Mesendoderm (in vitro differentiated cells): ENCODE measurements around the gene GRIN2C.

ENCODE experiments used
- DNase-seq: peaks from one replicate; pipeline ENCODE4 v3.0.0; 2013
- H2AK5ac ChIP-seq: 2 replicates; pipeline ENCODE4 v1.6.1; 2013; ENCODE audit warnings: low read length, inconsistent platforms
- H2BK120ac ChIP-seq: 2 replicates; pipeline ENCODE4 v1.6.1; 2013; ENCODE audit warnings: low read depth, mild to moderate bottlenecking, low read length, moderate library complexity, mixed read lengths
- H2BK15ac ChIP-seq: replicated peaks from 2 replicates; pipeline ENCODE4 v1.6.1; 2013; ENCODE audit warnings: low read depth, mild to moderate bottlenecking, moderate library complexity
- H2BK5ac ChIP-seq: 2 replicates; pipeline ENCODE4 v1.6.1; 2013; ENCODE audit warnings: low read length, inconsistent platforms
- H3K18ac ChIP-seq: 2 replicates; pipeline ENCODE4 v1.6.1; 2013; ENCODE audit warnings: mild to moderate bottlenecking, low read length, mixed read lengths
- H3K23ac ChIP-seq: one replicate; pipeline ENCODE4 v1.6.1; 2013; ENCODE audit warnings: low read length
- H3K27ac ChIP-seq: 2 replicates; pipeline ENCODE4 v1.5.1; 2013; ENCODE audit warnings: low read depth, mild to moderate bottlenecking, inconsistent platforms, low read length, moderate library complexity
- H3K27me3 ChIP-seq: 2 replicates; pipeline ENCODE4 v1.6.1; 2013; ENCODE audit warnings: low read length, control low read depth, mild to moderate bottlenecking, inconsistent platforms; ENCODE audit not compliant: insufficient read depth, poor library complexity
- H3K36me3 ChIP-seq: 2 replicates; pipeline ENCODE4 v1.6.1; 2013; ENCODE audit warnings: low read length, inconsistent platforms; ENCODE audit not compliant: control insufficient read depth, insufficient read depth
- H3K4ac ChIP-seq: one replicate; pipeline ENCODE4 v1.6.1; 2013; ENCODE audit warnings: low read depth, mild to moderate bottlenecking, low read length, moderate library complexity
- H3K4me1 ChIP-seq: 2 replicates; pipeline ENCODE4 v1.6.1; 2013; ENCODE audit warnings: low read depth, low read length, inconsistent platforms; ENCODE audit not compliant: control insufficient read depth
- H3K4me2 ChIP-seq: 2 replicates; pipeline ENCODE4 v1.6.1; 2013; ENCODE audit warnings: low read length
- H3K4me3 ChIP-seq: 2 replicates; pipeline ENCODE4 v1.5.1; 2013; ENCODE audit warnings: mild to moderate bottlenecking, low read length
- H3K56ac ChIP-seq: one replicate; pipeline ENCODE4 v1.6.1; 2013; ENCODE audit warnings: low read length
- H3K79me1 ChIP-seq: 2 replicates; pipeline ENCODE4 v1.6.1; 2013; ENCODE audit warnings: low read length, inconsistent platforms
- H3K79me2 ChIP-seq: 2 replicates; pipeline ENCODE4 v1.6.1; 2013; ENCODE audit warnings: mild to moderate bottlenecking, low read length; ENCODE audit not compliant: control insufficient read depth, insufficient read depth
- H3K9ac ChIP-seq: 2 replicates; pipeline ENCODE4 v1.6.1; 2013; ENCODE audit warnings: low read length, inconsistent platforms
- H4K5ac ChIP-seq: one replicate; pipeline ENCODE4 v1.6.1; 2013; ENCODE audit warnings: low read length
- H4K8ac ChIP-seq: one replicate; pipeline ENCODE4 v1.6.1; 2013; ENCODE audit warnings: low read depth, mild to moderate bottlenecking, control low read depth, low read length, moderate library complexity
- WGBS: extraction: QIAGEN DNeasy Blood & Tissue Kit; methylation state at CpG from one replicate; pipeline ENCODE4 v1.1.7; 2013; ENCODE audit warnings: low lambda C conversion rate, missing lambda C conversion rate; ENCODE audit not compliant: insufficient coverage; ENCODE audit errors: extremely low coverage; 5-methylcytosine and 5-hydroxymethylcytosine counted together

The GRIN2C gene

DNA sequence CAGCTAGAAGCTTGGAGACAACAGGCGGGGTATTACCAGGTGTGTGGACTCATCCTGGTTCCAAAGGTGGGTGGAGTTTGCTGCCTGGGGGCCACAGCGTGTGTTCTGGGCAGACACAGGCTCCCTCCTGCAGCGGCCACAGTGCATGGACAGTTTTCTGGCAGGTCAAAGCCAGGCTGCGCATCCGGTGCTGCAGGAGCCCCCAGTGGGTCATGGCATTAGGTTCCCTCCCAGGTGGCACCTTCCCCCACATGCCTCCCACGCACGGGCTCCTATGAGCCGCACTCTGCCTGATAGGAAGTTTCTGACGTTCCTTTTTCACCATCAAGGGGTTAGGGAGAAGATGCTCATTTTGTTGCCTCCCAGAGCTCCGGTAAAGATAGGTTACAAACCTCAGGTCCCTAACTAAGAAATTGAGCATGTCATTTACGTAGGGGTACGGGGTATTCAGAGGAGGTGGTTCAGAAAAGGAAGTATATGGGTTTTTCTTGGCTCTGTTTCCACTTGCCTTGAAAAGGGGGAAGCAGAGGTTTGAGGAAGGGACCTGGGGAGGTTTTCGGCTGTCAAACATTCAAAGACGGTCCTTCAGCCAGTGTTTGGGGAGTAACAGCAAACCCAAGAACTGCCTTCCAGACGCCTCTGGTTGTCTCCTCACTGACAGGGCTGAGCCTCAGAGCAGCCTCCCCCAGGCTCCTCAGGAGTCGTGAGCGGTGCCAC, 50.8 kb downstream of the GRIN2C start:
- Histone ChIP-seq H2AK5ac (no peak overlapping the region), H3K9ac (no peak overlapping the region), H3K36me3 (no peaks in the 10 kb centered on the region), H4K8ac (no peak overlapping the region), H2BK5ac (no peak overlapping the region), H3K4me2 (no peak overlapping the region), H3K18ac (no peak overlapping the region), H3K27me3 (no peaks in the 10 kb centered on the region), H3K23ac (no peak overlapping the region), H2BK15ac (no peak overlapping the region), H3K4me1 (no peaks in the 10 kb centered on the region), H4K5ac (no peak overlapping the region), H2BK120ac (no peak overlapping the region), H3K27ac (no peak overlapping the region), H3K4me3 (no peak overlapping the region), H3K56ac (no peak overlapping the region), H3K79me1 (no peaks in the 10 kb centered on the region), H3K4ac (no peak overlapping the region), H3K79me2 (no peaks in the 10 kb centered on the region)
- DNase-seq, result no peak
- WGBS, result no CpG with 5 or more reads among the region's 17 CpGs

DNA sequence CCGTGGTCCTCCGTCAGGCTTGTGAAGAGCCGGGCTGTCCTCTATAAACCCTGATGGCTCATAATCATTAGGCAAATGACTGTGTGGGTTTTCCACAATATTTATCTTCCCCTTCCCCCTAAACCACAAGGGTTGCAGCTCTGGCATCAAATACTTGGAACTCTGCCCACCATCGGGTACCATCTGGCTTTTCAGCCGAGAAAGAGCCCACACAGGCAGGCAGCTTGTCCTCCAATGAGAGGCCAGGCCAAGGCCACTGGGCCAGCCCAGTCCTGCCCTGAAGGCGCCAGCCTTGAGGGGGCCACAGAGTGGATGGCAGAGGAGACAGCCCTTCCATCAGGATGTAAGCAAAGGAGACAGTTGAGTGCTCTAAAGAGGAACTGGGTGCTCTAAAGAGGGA, 51.8 kb downstream of the GRIN2C start:
- WGBS, result no CpG with 5 or more reads among the region's 6 CpGs
- no peak overlapping the region for H2BK5ac ChIP-seq
- H2AK5ac ChIP-seq, result no peak overlapping the region
- H3K27me3 ChIP-seq, result no peaks in the 10 kb centered on the region
- H3K56ac ChIP-seq, result no peak overlapping the region
- no peaks in the 10 kb centered on the region for H3K4me1 ChIP-seq
- no peak overlapping the region for H3K4me3 ChIP-seq
- no peak overlapping the region for H3K4me2 ChIP-seq
- DNase-seq, result no peak
- no peak overlapping the region for H3K9ac ChIP-seq
- no peaks in the 10 kb centered on the region for H3K36me3 ChIP-seq
- no peak overlapping the region for H3K23ac ChIP-seq
- no peak overlapping the region for H3K4ac ChIP-seq
- H4K8ac ChIP-seq, result no peak overlapping the region
- H3K79me2 ChIP-seq, result no peaks in the 10 kb centered on the region
- no peak overlapping the region for H2BK15ac ChIP-seq
- no peak overlapping the region for H4K5ac ChIP-seq
- H3K27ac ChIP-seq, result no peak overlapping the region
- no peak overlapping the region for H3K18ac ChIP-seq
- no peak overlapping the region for H2BK120ac ChIP-seq
- H3K79me1 ChIP-seq, result no peaks in the 10 kb centered on the region

DNA sequence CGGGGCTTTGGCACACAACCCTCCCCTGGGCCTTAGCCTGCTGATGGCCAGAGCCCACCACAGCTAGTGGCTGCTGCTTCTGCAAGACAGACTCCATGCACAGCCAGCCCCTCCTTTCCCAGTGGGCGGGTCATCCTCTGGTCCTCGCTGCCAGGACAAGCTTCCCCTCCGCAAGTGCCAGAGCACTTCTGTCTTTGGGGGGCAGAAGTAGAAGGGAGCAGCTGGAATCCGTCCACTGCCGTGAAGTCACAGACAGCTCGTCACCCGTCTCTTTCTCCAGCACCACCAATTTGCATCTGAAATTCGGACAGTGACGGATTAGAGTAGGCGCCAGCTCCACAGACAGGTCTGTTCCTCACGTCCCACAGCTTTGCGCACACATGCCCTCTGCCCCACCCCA, 52.2 kb downstream of the GRIN2C start:
- Histone ChIP-seq H3K79me2 (no peaks in the 10 kb centered on the region), H3K4me3 (no peak overlapping the region), H2BK15ac (no peak overlapping the region), H4K5ac (no peak overlapping the region), H2BK120ac (no peak overlapping the region), H3K27me3 (no peaks in the 10 kb centered on the region), H3K4ac (no peak overlapping the region), H3K27ac (no peak overlapping the region), H3K23ac (no peak overlapping the region), H2AK5ac (no peak overlapping the region), H2BK5ac (no peak overlapping the region), H3K79me1 (no peaks in the 10 kb centered on the region), H3K4me1 (no peaks in the 10 kb centered on the region), H3K18ac (no peak overlapping the region), H3K9ac (no peak overlapping the region), H4K8ac (no peak overlapping the region), H3K56ac (no peak overlapping the region), H3K4me2 (no peak overlapping the region), H3K36me3 (no peaks in the 10 kb centered on the region)
- WGBS, result no CpG with 5 or more reads among the region's 13 CpGs
- DNase-seq, result no peak

DNA sequence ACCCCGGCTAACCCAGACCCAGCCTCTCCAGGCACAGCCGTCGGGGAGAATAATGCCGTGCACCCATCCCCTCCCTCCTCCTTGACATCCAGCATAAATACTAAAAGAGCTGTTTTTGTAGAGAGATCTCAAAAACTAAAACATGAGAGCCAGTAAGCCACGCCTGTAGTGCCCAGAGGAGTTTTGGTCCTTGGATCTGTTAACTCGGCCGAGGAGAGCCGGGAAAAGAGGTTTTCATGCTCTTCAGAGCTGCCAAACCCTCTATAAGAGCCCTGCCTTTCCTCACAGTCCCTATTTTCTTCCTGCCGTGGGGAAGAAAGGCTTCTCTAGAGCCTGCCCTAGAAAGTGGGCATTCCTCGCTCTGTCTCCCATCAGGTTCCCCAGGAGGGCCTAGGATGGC, 53.4 kb downstream of the GRIN2C start:
- H4K8ac ChIP-seq, result no peak overlapping the region
- no CpG with 5 or more reads among the region's 10 CpGs for WGBS
- no peak overlapping the region for H3K9ac ChIP-seq
- H3K23ac ChIP-seq, result no peak overlapping the region
- no peaks in the 10 kb centered on the region for H3K79me2 ChIP-seq
- H3K36me3 ChIP-seq, result no peaks in the 10 kb centered on the region
- no peaks in the 10 kb centered on the region for H3K79me1 ChIP-seq
- H2AK5ac ChIP-seq, result no peak overlapping the region
- no peak overlapping the region for H3K4me2 ChIP-seq
- no peak overlapping the region for H2BK5ac ChIP-seq
- H3K18ac ChIP-seq, result no peak overlapping the region
- DNase-seq, result no peak
- no peak overlapping the region for H3K4me3 ChIP-seq
- H3K4ac ChIP-seq, result no peak overlapping the region
- H3K27me3 ChIP-seq, result no peaks in the 10 kb centered on the region
- no peak overlapping the region for H3K27ac ChIP-seq
- H2BK15ac ChIP-seq, result no peak overlapping the region
- no peak overlapping the region for H2BK120ac ChIP-seq
- no peak overlapping the region for H3K56ac ChIP-seq
- no peaks in the 10 kb centered on the region for H3K4me1 ChIP-seq
- no peak overlapping the region for H4K5ac ChIP-seq

- Histone ChIP-seq H3K4ac (no peak overlapping the region), H3K18ac (no peak overlapping the region), H3K4me1 (no peaks in the 10 kb centered on the region), H3K56ac (no peak overlapping the region), H3K4me2 (no peak overlapping the region), H2BK5ac (no peak overlapping the region), H4K5ac (no peak overlapping the region), H2BK120ac (no peak overlapping the region), H4K8ac (no peak overlapping the region), H3K23ac (no peak overlapping the region), H3K79me2 (no peaks in the 10 kb centered on the region), H3K79me1 (no peaks in the 10 kb centered on the region), H3K27me3 (no peaks in the 10 kb centered on the region), H3K36me3 (no peaks in the 10 kb centered on the region), H3K4me3 (no peak overlapping the region), H3K27ac (no peak overlapping the region), H3K9ac (no peak overlapping the region), H2BK15ac (no peak overlapping the region), H2AK5ac (no peak overlapping the region)
- no peak for DNase-seq
- no CpG with 5 or more reads among the region's 15 CpGs for WGBS
These were observed 54.1 kb downstream of the GRIN2C start for GRCh38 chr17:74805591-74805991.

- DNase-seq, result no peak
- no peak overlapping the region for H2BK5ac ChIP-seq
- no peak overlapping the region for H3K4me2 ChIP-seq
- no peak overlapping the region for H2BK15ac ChIP-seq
- no peak overlapping the region for H3K56ac ChIP-seq
- H3K4me1 ChIP-seq, result no peaks in the 10 kb centered on the region
- H2BK120ac ChIP-seq, result no peak overlapping the region
- no peak overlapping the region for H3K4ac ChIP-seq
- no peak overlapping the region for H3K9ac ChIP-seq
- H3K23ac ChIP-seq, result no peak overlapping the region
- H3K27ac ChIP-seq, result no peak overlapping the region
- no CpG with 5 or more reads among the region's 7 CpGs for WGBS
- H3K4me3 ChIP-seq, result no peak overlapping the region
- H2AK5ac ChIP-seq, result no peak overlapping the region
- H3K27me3 ChIP-seq, result no peaks in the 10 kb centered on the region
- H3K79me1 ChIP-seq, result no peaks in the 10 kb centered on the region
- no peaks in the 10 kb centered on the region for H3K36me3 ChIP-seq
- no peak overlapping the region for H4K8ac ChIP-seq
- H3K18ac ChIP-seq, result no peak overlapping the region
- H3K79me2 ChIP-seq, result no peaks in the 10 kb centered on the region
- H4K5ac ChIP-seq, result no peak overlapping the region
These were observed 55.0 kb downstream of the GRIN2C start for GRCh38 chr17:74804683-74805082.
